Upper lobe of left lung (tissue), 4 donors: ENCODE results near the gene NT5DC1.

ENCODE experiments used
- CTCF ChIP-seq, 6 experiments: fragments of 450-650 bp in 4 of 6; fragments of 200-600 bp in 2 of 6; sonication (generic) in 2 of 6; IDR thresholded peaks; one replicate each; pipeline ENCODE4 v1.5.1; 2016 to 2019; ENCODE audit warnings: antibody characterized with exemption in 6 of 6
- EP300 ChIP-seq, 4 donors: sonication (generic); formaldehyde crosslinking; IDR thresholded peaks; one replicate each; pipeline ENCODE4 v1.5.1; 2017; ENCODE audit warnings: antibody characterized with exemption in 4 of 4, control low read depth in 2 of 4
- POLR2A ChIP-seq, 4 donors: fragments of 450-650 bp; IDR thresholded peaks; one replicate each; pipeline ENCODE4 v1.5.1; 2016 to 2017; ENCODE audit warnings: antibody characterized with exemption in 4 of 4, mild to moderate bottlenecking in 2 of 4
- POLR2AphosphoS5 ChIP-seq, 2 donors: sonication (generic); formaldehyde crosslinking; IDR thresholded peaks; one replicate each; pipeline ENCODE4 v1.5.1; 2017; ENCODE audit warnings: antibody characterized with exemption in 2 of 2

GRCh38 chr6:116169880-116170279, 69.2 kb downstream of the NT5DC1 start:
- TF ChIP-seq CTCF (IDR thresholded peaks at IDR 0.05), result no peak
- TF ChIP-seq POLR2AphosphoS5 (IDR thresholded peaks at IDR 0.05), result no peak
- TF ChIP-seq POLR2A (IDR thresholded peaks at IDR 0.05), result no peak
- TF ChIP-seq EP300 (IDR thresholded peaks at IDR 0.05), result no peak
